GM21717 (cell line): ENCODE data around the gene NANOS1.
A peak's percentile ranks its signal among the peaks of the same experiment; 100 is the strongest.

ENCODE experiments used
- ATAC-seq: cut with Tn5 transposase; IDR thresholded peaks from one replicate; pipeline ENCODE4 v1.9.1; 2021; ENCODE audit warnings: mild to moderate bottlenecking, moderate library complexity; ENCODE audit not compliant: unreplicated experiment

NANOS1 gene

GRCh38 chr10:119029613-119030420 is at the start of gene NANOS1:
NANOS1 (plus strand) TSS chr10:119029714; CDS start chr10:119029802, 88 bp downstream.
- ATAC-seq: peak; percentile 8

GRCh38 chr10:118980135-118980865 is 49.2 kb upstream of the NANOS1 start:
- no peak for ATAC-seq

- no peak for ATAC-seq
Measured at GRCh38 chr10:118980870-118981269, 48.6 kb upstream of the NANOS1 start.

- no peak for ATAC-seq
Measured at GRCh38 chr10:118981946-118982345, 47.6 kb upstream of the NANOS1 start.

- no peak for ATAC-seq
Measured at GRCh38 chr10:118982366-118982765, 47.1 kb upstream of the NANOS1 start.

- no peak for ATAC-seq
Measured at GRCh38 chr10:118983263-118983662, 46.3 kb upstream of the NANOS1 start.

GRCh38 chr10:118985576-118985975 is 43.9 kb upstream of the NANOS1 start:
- no peak for ATAC-seq

- peak; percentile 68 for ATAC-seq
Measured at GRCh38 chr10:118986815-118987790, 42.4 kb upstream of the NANOS1 start.

- no peak for ATAC-seq
Measured at GRCh38 chr10:118990326-118990725, 39.2 kb upstream of the NANOS1 start.

GRCh38 chr10:118992496-118992895 is 37.0 kb upstream of the NANOS1 start:
- no peak for ATAC-seq

- ATAC-seq: no peak
Measured at GRCh38 chr10:118993214-118993613, 36.3 kb upstream of the NANOS1 start.

- no peak for ATAC-seq
Measured at GRCh38 chr10:118994321-118994720, 35.2 kb upstream of the NANOS1 start.

- ATAC-seq: no peak
Measured at GRCh38 chr10:118995739-118996138, 33.8 kb upstream of the NANOS1 start.

- ATAC-seq: no peak
Measured at GRCh38 chr10:118997379-118997778, 32.1 kb upstream of the NANOS1 start.

- no peak for ATAC-seq
Measured at GRCh38 chr10:118998183-118998582, 31.3 kb upstream of the NANOS1 start.

GRCh38 chr10:119001717-119002500 is 27.6 kb upstream of the NANOS1 start:
- ATAC-seq: no peak

- no peak for ATAC-seq
Measured at GRCh38 chr10:119003572-119004289, 25.8 kb upstream of the NANOS1 start.

- no peak for ATAC-seq
Measured at GRCh38 chr10:119005362-119006043, 24.0 kb upstream of the NANOS1 start.
